Measurements from ENCODE around the gene MRRF.

DNA sequence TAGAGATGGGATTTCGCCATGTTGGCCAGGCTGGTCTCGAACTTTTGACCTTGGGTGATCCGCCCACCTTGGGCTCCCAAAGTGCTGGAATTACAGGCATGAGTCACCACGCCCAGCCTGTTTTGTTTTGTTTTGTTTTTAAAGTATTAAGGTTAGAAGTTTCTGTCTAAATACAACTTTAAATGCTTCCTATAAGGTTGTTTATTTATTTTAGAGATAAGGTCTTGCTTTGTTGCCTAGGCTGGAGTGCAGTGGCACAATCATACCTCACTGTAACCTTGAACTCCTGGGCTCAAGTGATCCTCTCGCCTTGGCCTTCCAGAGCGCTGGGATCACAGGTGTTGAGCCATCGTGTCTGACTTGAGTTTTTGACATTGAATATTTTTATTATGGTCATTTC, 11.4 kb downstream of the MRRF start:
- TF ChIP-seq POLR2A (IDR thresholded peaks at IDR 0.05): no peak
- TF ChIP-seq, protein P1, sequence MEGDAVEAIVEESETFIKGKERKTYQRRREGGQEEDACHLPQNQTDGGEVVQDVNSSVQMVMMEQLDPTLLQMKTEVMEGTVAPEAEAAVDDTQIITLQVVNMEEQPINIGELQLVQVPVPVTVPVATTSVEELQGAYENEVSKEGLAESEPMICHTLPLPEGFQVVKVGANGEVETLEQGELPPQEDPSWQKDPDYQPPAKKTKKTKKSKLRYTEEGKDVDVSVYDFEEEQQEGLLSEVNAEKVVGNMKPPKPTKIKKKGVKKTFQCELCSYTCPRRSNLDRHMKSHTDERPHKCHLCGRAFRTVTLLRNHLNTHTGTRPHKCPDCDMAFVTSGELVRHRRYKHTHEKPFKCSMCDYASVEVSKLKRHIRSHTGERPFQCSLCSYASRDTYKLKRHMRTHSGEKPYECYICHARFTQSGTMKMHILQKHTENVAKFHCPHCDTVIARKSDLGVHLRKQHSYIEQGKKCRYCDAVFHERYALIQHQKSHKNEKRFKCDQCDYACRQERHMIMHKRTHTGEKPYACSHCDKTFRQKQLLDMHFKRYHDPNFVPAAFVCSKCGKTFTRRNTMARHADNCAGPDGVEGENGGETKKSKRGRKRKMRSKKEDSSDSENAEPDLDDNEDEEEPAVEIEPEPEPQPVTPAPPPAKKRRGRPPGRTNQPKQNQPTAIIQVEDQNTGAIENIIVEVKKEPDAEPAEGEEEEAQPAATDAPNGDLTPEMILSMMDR (IDR thresholded peaks at IDR 0.05): no peak

Measured in tibial nerve (tissue), 3 donors.